ENCODE data around the gene MVB12A. TPM values are rescaled to one million over a fixed set of nuclear protein-coding genes. Genes with fewer than 3 reads are reported as not detected.

MVB12A gene
- total and polyA plus RNA-seq, 2 of the 8 experiments (the other 6 are each of a cell fraction or from before 2014, with no cell fraction given) = 37.9 to 76.6 TPM

- Histone ChIP-seq H3K79me1 (ENCODE audit: low read depth, low read length) (no peaks in the 10 kb centered on the region; the same call in 1 of the 2 replicates), H3K4me1 (replicated peaks in 1 of 4; ENCODE audit: control insufficient read depth in 3 of 4, insufficient read depth in 4 of 4, low read length in 3 of 4) (peaks cover 4 to 23% (median 13%) of the 10 kb centered on the region in 4 experiments), H2BK120ac (replicated peaks; ENCODE audit: low read depth, low read length) (peak within 1 kb of the TSS; percentile 27), H3K27ac (ENCODE audit: low read depth, low read length) (peak within 1 kb of the TSS; percentile 81), H3K9me3 (ENCODE audit: insufficient read depth in 2 of 2, low read depth in 1 of 2, low read length in 1 of 2) (no peaks in the 10 kb centered on the region), H3K27me3 (replicated peaks in 1 of 4; ENCODE audit: control insufficient read depth in 3 of 4, extremely low read depth in 1 of 4, insufficient read depth in 3 of 4, low read length in 3 of 4) (no peaks in the 10 kb centered on the region), H3K14ac (ENCODE audit: insufficient read length) (no peak within 1 kb of the TSS), H2AFZ (ENCODE audit: low read length) (no peak within 1 kb of the TSS), H2BK12ac (ENCODE audit: low read depth, low read length) (peak within 1 kb of the TSS; percentile 91), H4K20me1 (replicated peaks in 1 of 2; ENCODE audit: control insufficient read depth in 1 of 2, insufficient read depth in 2 of 2, low read length in 2 of 2) (no peaks in the 10 kb centered on the region), H3K18ac (ENCODE audit: extremely low read depth, low read length) (peak within 1 kb of the TSS; percentile 90), H2BK5ac (ENCODE audit: low read depth, low read length) (peak within 1 kb of the TSS; percentile 81; the same call in 1 of the 2 replicates), H4K5ac (ENCODE audit: insufficient read length, low read depth, low read length) (peak within 1 kb of the TSS; percentile 72), H3K23me2 (ENCODE audit: low read depth, low read length) (peaks cover 10% of the 10 kb centered on the region; the same call in 1 of the 2 replicates), H2BK15ac (ENCODE audit: low read length) (peak within 1 kb of the TSS; percentile 84; the same call in 1 of the 2 replicates), H3K56ac (replicated peaks; ENCODE audit: insufficient read length, low read depth, low read length) (peak within 1 kb of the TSS; percentile 3), H2BK20ac (ENCODE audit: low read length) (peak within 1 kb of the TSS; percentile 77; the same call in 1 of the 2 replicates), H3K4ac (replicated peaks; ENCODE audit: insufficient read length, low read depth, low read length) (peak within 1 kb of the TSS; percentile 25), H4K91ac (replicated peaks; ENCODE audit: insufficient read length, low read length) (peak within 1 kb of the TSS; percentile 86), H3K79me2 (ENCODE audit: control insufficient read depth in 1 of 2, insufficient read depth in 2 of 2, low read length in 2 of 2) (peaks cover 0 to 4% of the 10 kb centered on the region in 2 experiments; a peak in 1 of 4 replicates), H3K36me3 (ENCODE audit: control insufficient read depth in 2 of 4, insufficient read depth in 4 of 4, low read length in 3 of 4) (peaks cover 0 to 7% (median 1%) of the 10 kb centered on the region in 4 experiments; a peak in 3 of 8 replicates), H3K23ac (ENCODE audit: insufficient read length) (no peak within 1 kb of the TSS), H3K9ac (replicated peaks in 1 of 4; ENCODE audit: extremely low read depth in 1 of 4, low read depth in 3 of 4, low read length in 3 of 4) (peak within 1 kb of the TSS in 3 of 4 experiments; percentile 48 to 58 (median 55); a peak in 4 of 7 replicates), H3K4me2 (ENCODE audit: insufficient read depth in 1 of 2, low read depth in 2 of 2, low read length in 2 of 2) (peak within 1 kb of the TSS; percentile 77 to 79), H4K8ac (ENCODE audit: extremely low read depth, insufficient read depth, low read length) (peak within 1 kb of the TSS; percentile 69), H2AK5ac (ENCODE audit: low read depth, low read length) (peak within 1 kb of the TSS; percentile 65; the same call in 1 of the 2 replicates), H3K4me3 (ENCODE audit: extremely low read depth in 1 of 4, insufficient read depth in 2 of 4, low read depth in 3 of 4, low read length in 4 of 4) (peak within 1 kb of the TSS; percentile 39 to 75 (median 58); a peak in 7 of 8 replicates)
- DNase-seq (ENCODE audit: low read depth in 1 of 2, low spot score in 2 of 2) (no peak), FAIRE-seq (no peak)
- WGBS, 2 experiments (ENCODE audit: extremely low coverage in 1 of 2, insufficient coverage in 1 of 2, insufficient read length in 1 of 2, insufficient replicate concordance in 2 of 2, low coverage in 1 of 2, low lambda C conversion rate in 2 of 2, missing lambda C conversion rate in 1 of 2) = 88% methylated on average over 18 of the region's 18 CpGs; no CpG with 5 or more reads in 1 of the 2 experiments
- CTCF ChIA-PET (ENCODE audit: partially characterized antibody) = interaction anchor here (0.8 to 1.6 kb wide), 5 partner anchors 10 to 60 kb away, joined by 3 to 5 read pairs (median 4); no protein-coding TSS in a partner anchor
- POLR2A ChIA-PET (ENCODE audit: partially characterized antibody) = interaction anchor here (0.6 to 4.9 kb wide), 16 partner anchors 8 to 440 kb away, joined by 3 to 44 read pairs (median 3); partner anchors contain the start of genes CCDC194 and MVB12A
- TF ChIP-seq GTF2F1 (IDR thresholded peaks at IDR 0.05; ENCODE audit: borderline replicate concordance, low read depth, low read length) (no peak), RFX5 (IDR thresholded peaks at IDR 0.05; ENCODE audit: borderline replicate concordance, low read depth, low read length) (no peak), USF2 (IDR thresholded peaks at IDR 0.05; ENCODE audit: low read length) (no peak), BACH1 (IDR thresholded peaks at IDR 0.05; ENCODE audit: low read length) (no peak), SIRT6 (IDR thresholded peaks at IDR 0.05; ENCODE audit: low read length) (no peak), POLR2AphosphoS5 (IDR thresholded peaks at IDR 0.05; ENCODE audit: low read depth, low read length) (0 out of 2 replicates have a peak, but pooled peaks have one; percentile 25), SP1 (IDR thresholded peaks at IDR 0.05; ENCODE audit: low read depth, low read length) (no peak), MAFK (IDR thresholded peaks at IDR 0.05; ENCODE audit: low read depth, low read length) (no peak), MAX (IDR thresholded peaks at IDR 0.05) (no peak), CEBPB (IDR thresholded peaks at IDR 0.05; ENCODE audit: low read depth, low read length) (peak; percentile 73), BRCA1 (IDR thresholded peaks at IDR 0.05; ENCODE audit: low read depth, low read length) (no peak)
Observed at GRCh38 chr19:17405250-17406045, 14.4 kb upstream of the MVB12A start, which contains the start of gene BST2. TSS of gene BST2 (minus strand) at chr19:17405630. CDS start at chr19:17405575, 55 bp downstream.
